ENCODE data around the gene FUOM. TPM values are rescaled to one million over a fixed set of nuclear protein-coding genes. Genes with fewer than 3 reads are reported as not detected.

The FUOM gene
- total RNA-seq (2014; rRNA removed; shearing (Covaris generic)), result 0.80 and 2.9 TPM in 2 replicates

- DNase-seq (ENCODE audit: low read depth), result peak; percentile 44
Observed at GRCh38 chr10:133357285-133358161, at the start of gene FUOM. Gene FUOM (minus strand): TSS chr10:133358019. CDS start chr10:133358007, 12 bp downstream.

DNA sequence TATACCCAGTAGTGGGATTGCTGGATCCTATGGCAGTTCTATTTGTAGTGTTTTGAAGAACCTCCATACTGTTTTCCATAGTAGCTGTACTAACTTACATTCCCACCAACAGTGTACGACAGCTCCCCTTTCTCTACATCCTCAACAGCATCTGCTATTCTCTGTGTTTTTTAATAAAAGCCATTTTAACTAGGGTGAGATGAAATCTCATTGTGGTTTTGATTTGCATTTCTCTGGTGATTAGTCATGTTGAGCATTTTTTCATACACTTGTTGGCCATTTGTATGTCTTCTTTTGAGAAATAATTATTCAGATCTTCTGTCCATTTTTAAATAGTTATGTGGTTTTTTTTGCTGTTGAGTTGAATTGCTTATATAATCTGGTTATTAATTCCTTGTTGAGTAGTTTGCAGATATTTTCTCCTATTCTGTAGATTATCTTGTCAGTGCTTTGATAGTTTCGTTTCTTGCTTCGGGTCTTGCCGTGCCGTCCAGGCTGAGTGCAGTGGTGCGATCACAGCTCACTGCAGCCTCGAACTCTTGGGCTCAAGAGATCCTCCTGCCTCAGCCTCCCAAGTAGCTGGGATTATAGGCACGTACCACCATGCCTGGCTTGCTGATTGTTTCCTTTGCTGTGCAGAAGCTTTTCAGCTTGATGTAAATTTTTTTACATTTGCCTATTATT lies 48.2 kb upstream of the FUOM start:
- no peak for DNase-seq (ENCODE audit: low read depth)

DNA sequence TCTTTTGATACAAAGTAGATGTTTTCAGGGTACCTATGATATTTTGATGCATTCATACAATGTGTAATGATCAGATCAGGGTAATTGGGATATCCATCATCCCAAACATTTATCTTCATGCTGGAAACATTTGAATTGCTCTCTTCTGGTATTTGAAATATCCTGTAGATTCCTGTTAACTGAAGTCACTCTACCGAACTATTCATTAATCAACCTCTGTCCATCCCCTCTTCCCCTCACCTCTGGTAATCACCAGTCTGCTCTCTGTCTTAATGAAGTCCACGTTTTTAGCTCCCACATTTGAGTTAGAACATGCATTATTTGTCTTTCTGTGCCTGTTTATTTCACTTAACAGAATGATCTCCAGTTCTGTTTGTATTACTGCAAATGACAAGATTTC lies 47.5 kb upstream of the FUOM start:
- DNase-seq (ENCODE audit: low read depth), result no peak

- DNase-seq (ENCODE audit: low read depth), result no peak
Observed at GRCh38 chr10:133403784-133404183, 46.0 kb upstream of the FUOM start.

DNA sequence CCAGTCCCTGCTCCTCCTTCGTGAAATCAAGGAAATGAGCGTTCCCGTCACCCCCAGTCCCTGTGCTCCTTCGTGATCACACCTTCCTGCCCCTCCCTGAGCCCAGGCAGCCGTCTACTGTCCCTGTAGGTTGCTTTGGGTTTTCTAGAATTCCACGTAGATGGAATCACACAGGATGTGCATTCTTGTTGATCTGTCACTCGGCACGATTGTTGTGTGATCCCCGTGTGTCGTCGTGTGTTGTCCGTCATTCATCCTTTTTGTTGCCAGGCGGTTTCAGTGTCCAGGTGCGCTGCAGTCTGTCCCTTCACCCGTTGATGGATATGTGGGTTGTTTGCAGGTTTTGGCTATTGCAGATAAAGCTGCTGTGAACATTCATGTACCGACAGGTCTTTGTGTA lies 45.5 kb upstream of the FUOM start:
- no peak for DNase-seq (ENCODE audit: low read depth)

DNA sequence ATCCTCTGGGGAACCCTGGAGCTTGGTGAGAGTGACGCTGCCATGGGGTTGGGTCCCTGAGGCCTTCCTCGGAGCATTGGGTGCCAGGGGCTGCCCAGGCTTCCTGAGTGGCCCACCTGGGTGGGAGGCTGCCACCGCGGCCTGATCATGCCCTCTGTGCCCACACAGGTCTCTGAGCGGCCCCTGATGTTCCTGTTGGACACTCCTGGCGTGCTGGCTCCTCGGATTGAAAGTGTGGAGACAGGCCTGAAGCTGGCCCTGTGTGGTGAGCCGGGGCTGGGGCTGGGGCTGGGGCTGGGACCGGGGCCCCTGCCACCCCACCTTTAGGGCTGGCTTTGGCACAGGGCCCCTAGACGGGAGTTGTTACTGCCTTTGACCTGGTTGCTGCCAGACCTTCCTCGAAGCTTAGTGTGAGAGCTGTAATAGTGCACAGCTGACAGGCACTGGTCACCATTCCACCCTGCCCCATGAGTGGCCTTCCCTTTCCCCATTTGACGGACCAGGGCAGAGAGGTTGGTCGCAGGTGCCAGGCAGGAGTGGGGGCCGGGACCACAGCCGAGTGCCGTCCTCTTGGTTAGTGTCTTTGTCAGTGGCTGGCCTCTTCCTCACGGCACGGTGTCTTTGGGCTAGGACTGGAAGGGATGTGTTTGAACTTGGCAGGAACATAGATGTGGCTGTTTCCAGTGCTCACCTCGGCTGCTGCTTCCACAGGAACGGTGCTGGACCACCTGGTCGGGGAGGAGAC lies 44.3 kb upstream of the FUOM start:
- DNase-seq (ENCODE audit: low read depth), result no peak

DNA sequence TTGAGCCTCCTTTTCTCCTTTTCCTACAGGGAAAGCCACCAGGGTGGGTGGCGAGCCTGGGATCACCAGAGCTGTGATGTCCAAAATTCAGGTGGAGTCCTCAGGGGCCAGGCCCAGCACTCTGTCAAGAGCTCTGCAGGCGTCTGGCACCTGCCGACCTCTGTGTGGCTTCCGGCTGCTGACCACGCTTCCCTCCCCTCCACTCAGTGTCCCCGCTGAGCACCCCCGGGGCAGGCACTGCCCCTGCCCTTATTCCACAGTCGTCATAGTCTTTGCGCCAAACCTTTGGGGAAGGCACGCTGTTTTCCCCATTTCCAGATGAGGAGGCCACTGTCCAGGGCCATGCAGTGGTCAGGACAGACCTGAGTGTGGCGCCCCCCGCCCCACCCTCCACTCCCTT lies 43.7 kb upstream of the FUOM start:
- no peak for DNase-seq (ENCODE audit: low read depth)

GRCh38 chr10:133400624-133401424 lies 43.0 kb upstream of the FUOM start:
- no peak for DNase-seq (ENCODE audit: low read depth)

DNA sequence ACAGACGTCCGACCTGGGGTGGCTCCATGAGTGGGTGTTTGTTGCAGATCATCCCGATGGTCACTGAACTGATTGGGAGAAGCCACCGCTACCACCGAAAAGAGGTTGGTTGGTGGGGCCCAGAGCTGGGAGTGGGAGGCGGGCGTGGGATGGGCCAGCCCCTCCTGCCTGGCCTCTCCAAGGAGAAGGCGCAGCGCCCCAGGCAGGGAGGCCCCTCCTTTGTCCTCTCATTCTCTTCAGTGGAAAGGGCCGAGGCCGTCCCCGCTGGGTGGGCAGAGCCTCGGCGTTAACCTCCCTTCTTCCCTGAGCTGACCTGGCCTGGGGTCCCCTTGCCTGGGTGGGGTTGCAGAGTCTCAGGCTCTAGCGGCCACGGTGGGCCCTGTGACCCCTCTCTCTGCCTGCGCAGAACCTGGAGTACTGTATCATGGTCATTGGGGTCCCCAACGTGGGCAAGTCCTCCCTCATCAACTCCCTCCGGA lies 41.3 kb upstream of the FUOM start:
- no peak for DNase-seq (ENCODE audit: low read depth)

GRCh38 chr10:133397938-133398337 lies 40.1 kb upstream of the FUOM start:
- no peak for DNase-seq (ENCODE audit: low read depth)

DNA sequence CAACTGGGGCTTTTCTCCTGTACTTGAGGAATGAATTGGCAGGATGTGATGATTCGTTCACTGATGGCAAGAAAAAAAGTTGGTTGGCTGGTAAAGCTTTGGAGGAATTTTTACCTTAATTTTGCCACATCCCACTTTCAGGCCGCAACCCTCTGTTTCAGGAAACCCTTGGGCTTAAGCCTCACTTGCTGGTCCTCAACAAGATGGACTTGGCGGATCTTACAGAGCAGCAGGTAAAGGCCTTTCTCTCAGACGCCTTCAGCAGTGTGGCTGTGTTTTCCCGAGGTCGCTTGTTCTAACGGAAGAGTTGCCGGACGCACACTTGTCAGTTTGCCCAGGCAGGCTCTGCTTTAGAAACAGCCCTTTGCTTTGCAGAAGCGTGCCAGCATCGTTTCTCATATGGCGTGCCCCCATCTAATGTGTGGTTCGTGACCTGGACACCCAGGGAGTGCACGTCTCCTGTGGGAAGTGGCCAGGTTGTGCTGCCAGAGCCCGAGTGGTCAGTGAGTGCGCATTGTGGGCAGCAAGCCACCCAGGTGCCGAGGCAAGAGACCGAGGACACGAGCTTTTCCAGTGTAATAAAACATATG lies 38.3 kb upstream of the FUOM start:
- DNase-seq (ENCODE audit: low read depth), result no peak

GRCh38 chr10:133394801-133395221 lies 37.0 kb upstream of the FUOM start:
- no peak for DNase-seq (ENCODE audit: low read depth)

GRCh38 chr10:133394064-133394663 lies 36.3 kb upstream of the FUOM start, which contains the start of gene MTG1:
Gene MTG1 (plus strand): TSS chr10:133394157. CDS start chr10:133394221, 64 bp downstream.
- DNase-seq (ENCODE audit: low read depth), result peak; percentile 92

GRCh38 chr10:133393401-133394063 lies 35.7 kb upstream of the FUOM start:
- DNase-seq (ENCODE audit: low read depth), result no peak

DNA sequence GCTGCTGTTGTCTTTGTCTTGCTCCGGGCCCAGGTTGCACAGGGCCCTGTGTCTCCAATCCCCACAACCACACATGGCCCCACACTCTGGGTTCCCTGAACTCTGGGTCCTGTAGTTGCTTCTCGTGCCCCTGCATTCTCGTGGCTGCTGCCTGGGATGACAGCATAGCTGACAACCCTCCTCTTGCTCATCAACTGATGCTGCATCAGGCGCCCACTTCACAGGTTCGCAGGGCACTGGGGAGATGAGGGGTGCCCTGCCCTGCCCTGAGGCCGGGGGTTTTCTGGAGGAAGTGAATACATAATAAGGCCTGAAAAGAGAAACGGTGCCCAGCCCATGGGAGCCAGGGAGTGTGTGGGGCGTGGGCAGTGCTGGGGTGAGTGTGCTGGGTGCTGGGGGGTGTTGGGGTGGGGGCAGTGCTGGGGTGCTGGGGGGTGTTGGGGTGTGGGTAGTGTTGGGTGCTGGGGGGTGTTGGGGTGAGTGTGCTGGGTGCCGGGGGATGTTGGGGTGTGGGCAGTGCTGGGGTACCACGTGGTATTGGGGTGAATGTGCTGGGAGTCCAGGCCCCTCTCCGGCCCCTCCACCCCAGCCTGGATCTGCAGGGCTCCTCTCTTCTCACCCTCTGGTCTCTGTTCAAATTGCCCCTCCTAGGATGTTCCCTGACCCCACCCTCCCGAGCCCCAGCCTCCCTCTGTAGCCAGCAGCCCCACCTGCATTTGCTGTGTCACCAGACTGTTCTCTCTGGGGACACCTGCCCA lies 34.1 kb upstream of the FUOM start:
- no peak for DNase-seq (ENCODE audit: low read depth)

GRCh38 chr10:133391249-133391635 lies 33.4 kb upstream of the FUOM start:
- no peak for DNase-seq (ENCODE audit: low read depth)

DNA sequence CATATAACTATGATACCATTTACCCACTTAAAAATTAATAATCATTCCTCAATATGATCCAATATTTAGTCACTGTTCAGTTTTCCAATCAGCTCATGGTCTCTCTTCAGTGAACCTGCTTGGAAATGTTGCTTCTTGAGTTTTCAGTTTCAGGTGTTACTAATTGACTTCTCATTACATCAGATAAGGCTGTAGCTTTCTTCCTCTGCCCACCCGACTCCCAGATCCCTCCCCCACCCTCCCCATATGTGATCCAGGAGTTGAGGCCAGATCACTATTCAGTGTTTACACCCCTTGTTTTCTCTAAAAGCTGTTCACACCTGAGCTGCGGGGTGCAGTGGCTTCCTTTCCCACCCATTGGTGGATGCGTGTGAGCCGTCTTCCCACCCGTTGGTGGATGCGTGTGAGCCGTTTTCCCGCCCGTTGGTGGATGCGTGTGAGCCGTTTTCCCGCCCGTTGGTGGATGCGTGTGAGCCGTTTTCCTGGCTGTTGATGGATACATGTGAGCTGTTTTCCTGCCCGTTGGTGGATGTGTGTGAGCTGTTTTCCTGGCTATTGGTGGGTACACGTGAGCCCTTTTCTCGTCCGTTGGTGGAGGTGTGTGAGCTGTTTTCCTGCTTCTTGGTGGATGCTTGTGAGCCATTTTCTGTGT lies 32.9 kb upstream of the FUOM start:
- DNase-seq (ENCODE audit: low read depth), result no peak

DNA sequence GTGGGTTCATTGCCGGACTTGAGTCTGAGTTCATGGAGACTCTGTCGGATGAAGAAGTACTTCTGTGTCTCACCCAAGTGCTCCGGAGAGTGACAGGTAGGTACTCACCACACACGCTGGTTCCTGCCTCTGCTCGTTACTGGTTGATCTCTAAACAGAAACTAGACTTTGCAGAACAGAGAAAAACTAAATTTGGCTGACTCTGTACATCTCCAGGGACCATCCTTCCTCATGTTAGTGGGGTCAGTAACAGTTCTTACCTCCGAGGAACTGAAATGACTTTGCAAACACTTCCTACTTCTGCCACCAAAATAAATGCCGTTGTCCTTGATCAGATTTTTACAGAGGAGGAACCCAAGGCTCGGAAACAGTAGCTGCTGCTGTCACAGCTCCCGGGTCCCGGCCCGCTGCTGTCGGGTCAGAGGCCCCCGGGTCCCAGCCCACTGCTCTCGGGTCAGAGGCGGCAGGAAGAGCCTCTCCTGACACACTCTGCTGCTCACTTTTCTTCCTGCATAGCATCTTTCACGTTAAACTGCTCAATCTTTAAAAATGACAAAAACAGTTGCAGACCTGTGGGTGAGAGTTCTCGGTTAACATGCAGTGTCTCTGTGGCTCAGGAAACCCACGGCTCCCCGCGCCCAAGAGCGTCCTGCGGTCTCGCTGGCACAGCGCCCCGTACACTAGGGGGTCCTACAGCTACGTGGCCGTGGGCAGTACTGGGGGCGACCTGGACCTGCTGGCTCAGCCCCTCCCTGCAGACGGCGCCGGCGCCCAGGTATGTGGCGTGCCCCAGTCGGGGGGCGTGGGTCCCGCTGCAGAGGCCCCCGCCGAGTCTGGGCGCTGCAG lies 31.4 kb upstream of the FUOM start:
- no peak for DNase-seq (ENCODE audit: low read depth)

Measured in Daoy (cell line).